Measurements from ENCODE around the gene NDUFA11.

Gene NDUFA11

DNA sequence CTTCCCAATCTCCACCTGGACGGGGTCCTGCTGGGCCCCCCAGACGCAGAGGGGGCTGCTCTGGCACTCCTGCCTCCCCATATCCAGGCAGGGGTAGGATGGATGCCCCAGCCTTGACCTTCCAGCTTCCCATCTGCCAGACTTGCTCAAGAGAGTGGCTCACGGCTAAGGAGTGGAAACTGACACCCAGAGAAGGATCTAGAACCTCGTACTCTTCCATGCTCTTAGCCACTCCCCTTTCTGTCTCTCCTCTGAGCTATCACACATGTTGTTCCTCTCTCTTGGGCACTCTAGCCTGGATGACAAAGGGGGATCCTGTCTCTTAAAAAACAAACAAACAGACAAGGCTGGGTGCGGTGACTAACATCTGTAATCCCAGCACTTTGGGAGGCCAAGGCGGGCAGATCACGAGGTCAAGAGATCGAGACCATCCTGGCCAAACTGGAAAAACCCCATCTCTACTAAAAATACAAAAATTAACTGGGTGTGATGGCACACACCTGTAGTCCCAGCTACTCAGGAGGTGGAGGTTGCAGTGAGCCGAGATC, 21.1 kb downstream of the NDUFA11 start:
- Histone ChIP-seq H3K4me2 (ENCODE audit: low read depth, low read length, poor library complexity, severe bottlenecking) (no peak overlapping the region), H3K9me2 (replicated peaks; ENCODE audit: insufficient read depth, low read length) (no peaks in the 10 kb centered on the region), H4K20me1 (ENCODE audit: low read depth, low read length) (no peaks in the 10 kb centered on the region), H3K27me3 (ENCODE audit: low read length) (no peaks in the 10 kb centered on the region), H2AFZ (ENCODE audit: low read depth, low read length, severe bottlenecking) (no peak overlapping the region), H3K9ac (ENCODE audit: low read length) (no peak overlapping the region), H3K4me3 (ENCODE audit: insufficient read depth, low read length, poor library complexity, severe bottlenecking) (no peak overlapping the region), H3K9me3 (ENCODE audit: insufficient read depth, low read length) (no peaks in the 10 kb centered on the region), H3F3A (ENCODE audit: insufficient read depth) (no peaks in the 10 kb centered on the region), H3K27ac (ENCODE audit: low read depth, low read length) (no peak overlapping the region), H3K36me3 (ENCODE audit: low read length) (no peaks in the 10 kb centered on the region), H3K79me2 (ENCODE audit: insufficient read depth, low read length) (no peaks in the 10 kb centered on the region)
- TF ChIP-seq, protein P1, sequence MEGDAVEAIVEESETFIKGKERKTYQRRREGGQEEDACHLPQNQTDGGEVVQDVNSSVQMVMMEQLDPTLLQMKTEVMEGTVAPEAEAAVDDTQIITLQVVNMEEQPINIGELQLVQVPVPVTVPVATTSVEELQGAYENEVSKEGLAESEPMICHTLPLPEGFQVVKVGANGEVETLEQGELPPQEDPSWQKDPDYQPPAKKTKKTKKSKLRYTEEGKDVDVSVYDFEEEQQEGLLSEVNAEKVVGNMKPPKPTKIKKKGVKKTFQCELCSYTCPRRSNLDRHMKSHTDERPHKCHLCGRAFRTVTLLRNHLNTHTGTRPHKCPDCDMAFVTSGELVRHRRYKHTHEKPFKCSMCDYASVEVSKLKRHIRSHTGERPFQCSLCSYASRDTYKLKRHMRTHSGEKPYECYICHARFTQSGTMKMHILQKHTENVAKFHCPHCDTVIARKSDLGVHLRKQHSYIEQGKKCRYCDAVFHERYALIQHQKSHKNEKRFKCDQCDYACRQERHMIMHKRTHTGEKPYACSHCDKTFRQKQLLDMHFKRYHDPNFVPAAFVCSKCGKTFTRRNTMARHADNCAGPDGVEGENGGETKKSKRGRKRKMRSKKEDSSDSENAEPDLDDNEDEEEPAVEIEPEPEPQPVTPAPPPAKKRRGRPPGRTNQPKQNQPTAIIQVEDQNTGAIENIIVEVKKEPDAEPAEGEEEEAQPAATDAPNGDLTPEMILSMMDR (IDR thresholded peaks at IDR 0.05; ENCODE audit: insufficient read depth, low read length, poor library complexity, severe bottlenecking), result no peak
- no peak for TF ChIP-seq EZH2phosphoT487 (conservative IDR thresholded peaks at IDR 0.05; ENCODE audit: low read length)

DNA sequence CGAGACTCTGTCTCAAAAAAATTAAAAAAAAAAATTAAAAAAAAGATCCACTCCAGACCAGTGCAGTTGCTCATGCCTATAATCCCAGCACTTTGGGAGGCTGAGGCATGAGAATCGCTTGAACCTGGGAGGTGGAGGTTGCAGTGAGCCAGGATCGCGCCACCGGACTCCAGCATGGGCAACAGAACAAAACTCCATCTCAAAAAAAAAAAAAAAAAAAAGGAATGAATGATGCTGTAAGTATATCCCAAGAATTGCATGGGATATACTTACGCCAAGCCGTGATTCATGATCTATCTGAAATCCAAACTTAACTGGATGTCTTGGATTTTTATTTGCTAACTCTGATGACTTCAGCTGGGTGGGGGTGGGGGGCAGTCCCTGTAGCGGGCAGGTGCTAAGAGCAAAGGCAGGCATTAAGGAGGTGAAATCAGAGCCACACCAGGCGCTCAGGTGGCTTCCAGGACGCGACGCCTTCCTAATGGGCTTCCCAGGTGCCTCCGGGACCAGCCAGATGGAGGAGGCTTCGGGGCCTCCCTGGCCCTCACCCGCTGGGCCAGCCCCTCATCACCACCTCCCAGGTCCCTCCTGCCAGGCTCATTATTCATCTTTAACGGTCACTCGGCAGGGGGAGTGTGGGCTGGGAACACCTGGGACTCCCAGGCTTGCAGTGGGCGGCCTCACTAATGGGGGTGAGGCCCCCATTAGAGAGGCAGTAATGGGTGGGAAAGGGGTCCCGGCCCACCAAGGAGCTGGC, 21.9 kb downstream of the NDUFA11 start:
- H3K9me2 ChIP-seq (replicated peaks; ENCODE audit: insufficient read depth, low read length), result no peaks in the 10 kb centered on the region

DNA sequence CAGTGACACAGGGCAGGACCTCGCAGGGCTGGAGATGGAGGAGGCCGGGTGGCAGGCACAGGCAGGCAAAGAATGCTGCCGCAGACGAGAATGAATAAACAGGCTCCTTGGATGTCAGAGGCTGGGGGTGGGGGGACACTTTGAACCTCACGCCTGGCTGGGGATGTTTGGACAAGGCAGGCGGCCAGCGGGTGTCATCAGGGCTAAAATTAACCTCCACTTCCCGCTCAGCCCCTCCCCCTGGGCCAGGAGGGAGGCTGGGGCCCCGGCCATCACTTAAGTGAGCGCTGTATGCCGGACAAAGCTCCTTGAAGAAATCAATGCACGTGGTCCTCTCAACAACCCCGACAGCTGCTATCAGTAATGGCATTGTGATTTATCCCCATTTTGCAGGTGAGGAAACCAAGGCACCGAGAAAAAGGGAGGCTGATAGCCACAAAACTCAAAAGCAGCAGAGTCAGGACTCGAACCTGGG, 22.9 kb downstream of the NDUFA11 start:
- H3K9me2 ChIP-seq (replicated peaks; ENCODE audit: insufficient read depth, low read length), result no peaks in the 10 kb centered on the region
- H3K36me3 ChIP-seq (ENCODE audit: low read length), result no peaks in the 10 kb centered on the region
- no peak overlapping the region for H3K4me2 ChIP-seq (ENCODE audit: low read depth, low read length, poor library complexity, severe bottlenecking)
- no peak for TF ChIP-seq EZH2phosphoT487 (conservative IDR thresholded peaks at IDR 0.05; ENCODE audit: low read length)
- TF ChIP-seq, protein P1 (IDR thresholded peaks at IDR 0.05; ENCODE audit: insufficient read depth, low read length, poor library complexity, severe bottlenecking), result no peak
- H2AFZ ChIP-seq (ENCODE audit: low read depth, low read length, severe bottlenecking), result no peak overlapping the region
- no peak overlapping the region for H3K9ac ChIP-seq (ENCODE audit: low read length)
- no peaks in the 10 kb centered on the region for H3K9me3 ChIP-seq (ENCODE audit: insufficient read depth, low read length)
- H4K20me1 ChIP-seq (ENCODE audit: low read depth, low read length), result no peaks in the 10 kb centered on the region
- no peak overlapping the region for H3K27ac ChIP-seq (ENCODE audit: low read depth, low read length)
- no peaks in the 10 kb centered on the region for H3K79me2 ChIP-seq (ENCODE audit: insufficient read depth, low read length)
- H3F3A ChIP-seq (ENCODE audit: insufficient read depth), result no peaks in the 10 kb centered on the region
- H3K4me3 ChIP-seq (ENCODE audit: insufficient read depth, low read length, poor library complexity, severe bottlenecking), result no peak overlapping the region
- H3K27me3 ChIP-seq (ENCODE audit: low read length), result no peaks in the 10 kb centered on the region

More for the DNA sequence above, 21.9 kb downstream of the NDUFA11 start:
- H3K4me3 ChIP-seq (ENCODE audit: insufficient read depth, low read length, poor library complexity, severe bottlenecking), result no peak overlapping the region
- H3K27ac ChIP-seq (ENCODE audit: low read depth, low read length), result no peak overlapping the region
- no peak overlapping the region for H3K4me2 ChIP-seq (ENCODE audit: low read depth, low read length, poor library complexity, severe bottlenecking)
- H3K9me3 ChIP-seq (ENCODE audit: insufficient read depth, low read length), result no peaks in the 10 kb centered on the region
- no peaks in the 10 kb centered on the region for H4K20me1 ChIP-seq (ENCODE audit: low read depth, low read length)
- no peaks in the 10 kb centered on the region for H3K27me3 ChIP-seq (ENCODE audit: low read length)
- H3K36me3 ChIP-seq (ENCODE audit: low read length), result no peaks in the 10 kb centered on the region
- no peaks in the 10 kb centered on the region for H3F3A ChIP-seq (ENCODE audit: insufficient read depth)
- no peak overlapping the region for H2AFZ ChIP-seq (ENCODE audit: low read depth, low read length, severe bottlenecking)
- H3K9ac ChIP-seq (ENCODE audit: low read length), result no peak overlapping the region
- H3K79me2 ChIP-seq (ENCODE audit: insufficient read depth, low read length), result no peaks in the 10 kb centered on the region
- TF ChIP-seq, protein P1 (IDR thresholded peaks at IDR 0.05; ENCODE audit: insufficient read depth, low read length, poor library complexity, severe bottlenecking), result no peak
- TF ChIP-seq EZH2phosphoT487 (conservative IDR thresholded peaks at IDR 0.05; ENCODE audit: low read length), result no peak

Data from SU-DHL-6 (cell line).